Nephron progenitor cell (in vitro differentiated cells): ENCODE results near the gene HCRTR1.

Experiments
- DNase-seq: peaks from one replicate; pipeline ENCODE4 v3.0.0; 2021
- H3K27ac Mint-ChIP-seq: 2 replicates; pipeline ENCODE4 v1.8.0; 2021; ENCODE audit warnings: mild to moderate bottlenecking, moderate library complexity, mixed read lengths
- H3K27me3 Mint-ChIP-seq: 2 replicates; pipeline ENCODE4 v1.8.0; 2021; ENCODE audit warnings: mild to moderate bottlenecking, low read depth, mixed read lengths; ENCODE audit not compliant: poor library complexity
- H3K36me3 Mint-ChIP-seq: 2 replicates; pipeline ENCODE4 v1.8.0; 2021; ENCODE audit warnings: low read depth, mixed read lengths
- H3K4me1 Mint-ChIP-seq: 2 replicates; pipeline ENCODE4 v1.8.0; 2021; ENCODE audit warnings: mixed read lengths
- H3K4me3 Mint-ChIP-seq: 2 replicates; pipeline ENCODE4 v1.8.0; 2021; ENCODE audit warnings: mild to moderate bottlenecking, moderate library complexity, mixed read lengths
- H3K9me3 Mint-ChIP-seq: 2 replicates; pipeline ENCODE4 v1.8.0; 2021; ENCODE audit warnings: mild to moderate bottlenecking, moderate library complexity, mixed read lengths
- TF ChIP-seq, protein P1 (sequence below): fragments of 200-600 bp; sonication (generic); IDR thresholded peaks from 2 replicates; pipeline ENCODE4 v1.5.0; 2021; ENCODE audit warnings: antibody characterized with exemption

The HCRTR1 gene

GRCh38 chr1:31652891-31653499, 35.5 kb downstream of the HCRTR1 start:
- no peak for DNase-seq
- no peak overlapping the region for H3K27ac Mint-ChIP-seq
- TF ChIP-seq, protein P1, sequence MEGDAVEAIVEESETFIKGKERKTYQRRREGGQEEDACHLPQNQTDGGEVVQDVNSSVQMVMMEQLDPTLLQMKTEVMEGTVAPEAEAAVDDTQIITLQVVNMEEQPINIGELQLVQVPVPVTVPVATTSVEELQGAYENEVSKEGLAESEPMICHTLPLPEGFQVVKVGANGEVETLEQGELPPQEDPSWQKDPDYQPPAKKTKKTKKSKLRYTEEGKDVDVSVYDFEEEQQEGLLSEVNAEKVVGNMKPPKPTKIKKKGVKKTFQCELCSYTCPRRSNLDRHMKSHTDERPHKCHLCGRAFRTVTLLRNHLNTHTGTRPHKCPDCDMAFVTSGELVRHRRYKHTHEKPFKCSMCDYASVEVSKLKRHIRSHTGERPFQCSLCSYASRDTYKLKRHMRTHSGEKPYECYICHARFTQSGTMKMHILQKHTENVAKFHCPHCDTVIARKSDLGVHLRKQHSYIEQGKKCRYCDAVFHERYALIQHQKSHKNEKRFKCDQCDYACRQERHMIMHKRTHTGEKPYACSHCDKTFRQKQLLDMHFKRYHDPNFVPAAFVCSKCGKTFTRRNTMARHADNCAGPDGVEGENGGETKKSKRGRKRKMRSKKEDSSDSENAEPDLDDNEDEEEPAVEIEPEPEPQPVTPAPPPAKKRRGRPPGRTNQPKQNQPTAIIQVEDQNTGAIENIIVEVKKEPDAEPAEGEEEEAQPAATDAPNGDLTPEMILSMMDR, result no peak
- H3K9me3 Mint-ChIP-seq, result no peaks in the 10 kb centered on the region
- no peak overlapping the region for H3K4me3 Mint-ChIP-seq
- H3K4me1 Mint-ChIP-seq, result no peaks in the 10 kb centered on the region
- H3K27me3 Mint-ChIP-seq, result peaks cover 31% of the 10 kb centered on the region
- no peaks in the 10 kb centered on the region for H3K36me3 Mint-ChIP-seq

DNA sequence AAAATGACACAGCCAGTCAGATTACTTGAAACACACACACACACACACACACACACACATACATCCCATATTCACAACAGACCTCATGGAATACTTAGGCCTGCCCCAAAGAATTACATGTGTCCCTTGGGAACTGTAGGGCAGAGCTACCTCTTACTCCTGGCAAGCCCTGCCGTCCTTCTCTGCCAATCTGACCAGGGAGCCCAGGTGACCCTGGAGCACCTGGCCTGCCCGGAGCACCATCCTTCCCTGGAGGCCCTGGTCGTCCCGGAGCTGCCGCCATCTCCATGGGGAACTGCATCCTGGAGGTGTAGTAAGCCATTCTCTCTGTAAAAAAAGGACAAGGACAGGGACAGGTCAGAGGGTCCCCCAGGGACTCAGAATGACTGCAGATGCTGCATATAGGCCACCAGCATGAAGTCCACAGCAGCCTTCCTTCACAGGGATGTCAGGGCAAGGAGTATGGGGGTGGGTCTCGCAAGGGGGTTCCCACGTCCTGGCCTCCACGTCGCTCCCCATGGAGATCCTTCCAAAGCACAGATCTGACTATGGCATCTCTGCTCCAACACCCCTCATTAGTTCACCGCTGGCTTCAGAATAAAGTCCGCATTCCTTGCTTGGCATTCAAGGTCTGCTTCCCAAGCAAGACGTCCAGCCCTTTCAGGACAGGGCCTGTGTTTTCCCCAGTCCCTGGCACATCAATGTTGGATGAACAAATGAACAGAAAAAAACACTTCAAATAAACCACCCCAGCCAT, 36.4 kb downstream of the HCRTR1 start:
- Mint-ChIP-seq H3K27ac (no peak overlapping the region), H3K9me3 (no peaks in the 10 kb centered on the region), H3K4me3 (no peak overlapping the region), H3K27me3 (peaks cover 26% of the 10 kb centered on the region), H3K4me1 (no peaks in the 10 kb centered on the region), H3K36me3 (no peaks in the 10 kb centered on the region)
- DNase-seq, result no peak
- TF ChIP-seq, protein P1, result no peak

GRCh38 chr1:31654474-31654776, 36.9 kb downstream of the HCRTR1 start:
- peaks cover 26% of the 10 kb centered on the region for H3K27me3 Mint-ChIP-seq
- no peaks in the 10 kb centered on the region for H3K36me3 Mint-ChIP-seq
- DNase-seq, result no peak
- H3K27ac Mint-ChIP-seq, result no peak overlapping the region
- no peaks in the 10 kb centered on the region for H3K9me3 Mint-ChIP-seq
- H3K4me1 Mint-ChIP-seq, result no peaks in the 10 kb centered on the region
- TF ChIP-seq, protein P1, result no peak
- no peak overlapping the region for H3K4me3 Mint-ChIP-seq

DNA sequence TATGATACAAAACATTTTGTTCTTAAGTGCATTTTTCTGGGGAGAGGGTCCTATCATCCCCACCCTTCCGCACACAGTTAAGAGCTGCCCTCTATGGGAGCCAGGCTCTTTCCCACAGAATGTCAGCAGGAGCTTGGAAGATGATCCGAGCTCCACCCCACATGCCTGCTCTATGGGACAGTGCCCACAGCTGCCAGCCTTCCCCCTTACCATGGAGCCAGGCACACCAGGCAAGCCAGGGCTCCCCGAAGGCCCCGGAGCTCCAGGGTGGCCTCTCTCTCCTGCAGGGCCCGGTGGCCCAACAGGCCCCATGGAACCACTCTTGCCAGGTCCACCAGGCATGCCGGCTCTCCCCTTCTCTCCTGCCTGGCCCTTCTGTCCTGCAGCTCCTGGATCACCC, 37.6 kb downstream of the HCRTR1 start:
- DNase-seq, result no peak
- TF ChIP-seq, protein P1, result no peak
- Mint-ChIP-seq H3K27me3 (peaks cover 22% of the 10 kb centered on the region), H3K4me1 (peaks cover 2% of the 10 kb centered on the region), H3K36me3 (no peaks in the 10 kb centered on the region), H3K9me3 (no peaks in the 10 kb centered on the region), H3K27ac (no peak overlapping the region), H3K4me3 (no peak overlapping the region)

GRCh38 chr1:31655756-31656155, 38.3 kb downstream of the HCRTR1 start:
- Mint-ChIP-seq H3K4me1 (peaks cover 8% of the 10 kb centered on the region), H3K27me3 (peaks cover 20% of the 10 kb centered on the region), H3K27ac (no peak overlapping the region), H3K36me3 (no peaks in the 10 kb centered on the region), H3K4me3 (no peak overlapping the region), H3K9me3 (no peaks in the 10 kb centered on the region)
- no peak for DNase-seq
- TF ChIP-seq, protein P1, result no peak
